NCI-H524 (cell line): ENCODE results near the gene KCNMB3.
"Not testable (repeated sequence)": the region's sequence is repeated elsewhere in the genome, so short reads cannot be mapped to it uniquely, and the experiment has no call there.

Source experiments
- DNase-seq, 2 experiments: peaks; one replicate each; lab custom pipeline; 2025; lab: John Stamatoyannopoulos, UW

The KCNMB3 gene

GRCh38 chr3:179264449-179264848 lies 13.5 kb upstream of the KCNMB3 start:
- DNase-seq: no peak

GRCh38 chr3:179263134-179263533 lies 12.2 kb upstream of the KCNMB3 start:
- no peak for DNase-seq

GRCh38 chr3:179260949-179261765 lies 10.2 kb upstream of the KCNMB3 start:
- peak; percentile 44 to 74 for DNase-seq

- DNase-seq: not testable (repeated sequence)
Measured at GRCh38 chr3:179259959-179260756, 9.2 kb upstream of the KCNMB3 start.

GRCh38 chr3:179258820-179259219 lies 7.9 kb upstream of the KCNMB3 start:
- DNase-seq: no peak

GRCh38 chr3:179257742-179258141 lies 6.8 kb upstream of the KCNMB3 start:
- not testable (repeated sequence) for DNase-seq

- DNase-seq: no peak
Measured at GRCh38 chr3:179256813-179257212, 5.9 kb upstream of the KCNMB3 start.

- no peak for DNase-seq
Measured at GRCh38 chr3:179247289-179248015, 3.5 kb downstream of the KCNMB3 start.

GRCh38 chr3:179244878-179245277 lies 6.0 kb downstream of the KCNMB3 start:
- DNase-seq: no peak

GRCh38 chr3:179242859-179243258 lies 8.1 kb downstream of the KCNMB3 start:
- DNase-seq: not testable (repeated sequence)

- not testable (repeated sequence) for DNase-seq
Measured at GRCh38 chr3:179240299-179240698, 10.6 kb downstream of the KCNMB3 start.

- DNase-seq: no peak
Measured at GRCh38 chr3:179236669-179237301, 14.1 kb downstream of the KCNMB3 start.

- no peak for DNase-seq
Measured at GRCh38 chr3:179234199-179234598, 16.7 kb downstream of the KCNMB3 start.

GRCh38 chr3:179233043-179233442 lies 17.9 kb downstream of the KCNMB3 start:
- no peak for DNase-seq

GRCh38 chr3:179229177-179229576 lies 21.7 kb downstream of the KCNMB3 start:
- no peak for DNase-seq

- DNase-seq: no peak
Measured at GRCh38 chr3:179227349-179227748, 23.6 kb downstream of the KCNMB3 start.

- DNase-seq: no peak
Measured at GRCh38 chr3:179224584-179224983, 26.3 kb downstream of the KCNMB3 start.

GRCh38 chr3:179223548-179223947 lies 27.4 kb downstream of the KCNMB3 start:
- DNase-seq: no peak

- DNase-seq: not testable (repeated sequence)
Measured at GRCh38 chr3:179218213-179218612, 32.7 kb downstream of the KCNMB3 start.

GRCh38 chr3:179215550-179215949 lies 35.4 kb downstream of the KCNMB3 start:
- DNase-seq: not testable (repeated sequence)

- DNase-seq: no peak
Measured at GRCh38 chr3:179200790-179201189, 50.1 kb downstream of the KCNMB3 start.

- DNase-seq: no peak
Measured at GRCh38 chr3:179196700-179197099, 54.2 kb downstream of the KCNMB3 start.
